Activated CD8-positive, alpha-beta memory T cell treated with anti-CD3 and anti-CD28 coated beads, Interleukin-2, amount 50 U/mL, for 48 hours (primary cell): ENCODE measurements around the gene TEX261.
"Not testable (repeated sequence)": the region's sequence is repeated elsewhere in the genome, so short reads cannot be mapped to it uniquely, and the experiment has no call there.

Source experiments
- DNase-seq: peaks from one replicate; pipeline ENCODE4 v3.0.0-alpha.2; 2020

Gene TEX261

DNA sequence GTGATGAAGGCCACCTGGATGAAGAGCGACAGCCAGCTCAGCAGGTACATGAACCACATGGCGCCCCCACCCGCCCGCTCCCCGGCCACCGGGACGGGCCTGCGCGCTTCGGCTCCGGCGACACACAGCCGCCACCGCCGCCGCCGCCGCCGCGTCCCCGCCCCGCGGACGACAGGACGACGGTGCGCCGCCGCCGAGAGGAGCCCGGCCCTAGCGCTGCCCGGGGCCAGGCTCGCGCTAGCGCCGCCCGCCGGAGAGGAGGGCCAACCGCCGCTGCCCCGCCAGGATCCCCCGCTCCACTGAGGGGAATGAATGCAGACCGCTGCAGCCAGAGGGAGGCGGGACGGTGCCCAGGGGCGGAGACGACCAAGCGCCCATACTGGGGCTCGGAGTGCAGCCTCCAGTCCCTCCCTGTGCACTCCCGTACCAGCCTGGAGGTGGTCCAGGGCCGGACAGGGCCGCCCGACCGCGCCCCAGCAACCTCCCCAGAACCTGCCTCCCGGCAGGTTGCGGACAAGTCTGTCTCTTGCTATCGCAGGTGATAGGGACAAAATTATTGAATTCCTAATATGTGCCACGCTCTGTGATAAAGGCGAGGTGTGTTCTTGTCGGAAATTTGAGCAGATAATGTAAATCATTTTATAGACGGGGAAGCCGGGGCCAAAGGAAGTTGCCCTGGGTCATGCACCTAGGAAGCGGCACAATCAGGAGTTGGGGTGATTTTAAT, at the start of gene TEX261:
Gene TEX261 (minus strand): TSS at position 175 of the 727 bp plus-strand sequence. CDS start 116 bp downstream, at position 59.
- DNase-seq, result peak; percentile 95

DNA sequence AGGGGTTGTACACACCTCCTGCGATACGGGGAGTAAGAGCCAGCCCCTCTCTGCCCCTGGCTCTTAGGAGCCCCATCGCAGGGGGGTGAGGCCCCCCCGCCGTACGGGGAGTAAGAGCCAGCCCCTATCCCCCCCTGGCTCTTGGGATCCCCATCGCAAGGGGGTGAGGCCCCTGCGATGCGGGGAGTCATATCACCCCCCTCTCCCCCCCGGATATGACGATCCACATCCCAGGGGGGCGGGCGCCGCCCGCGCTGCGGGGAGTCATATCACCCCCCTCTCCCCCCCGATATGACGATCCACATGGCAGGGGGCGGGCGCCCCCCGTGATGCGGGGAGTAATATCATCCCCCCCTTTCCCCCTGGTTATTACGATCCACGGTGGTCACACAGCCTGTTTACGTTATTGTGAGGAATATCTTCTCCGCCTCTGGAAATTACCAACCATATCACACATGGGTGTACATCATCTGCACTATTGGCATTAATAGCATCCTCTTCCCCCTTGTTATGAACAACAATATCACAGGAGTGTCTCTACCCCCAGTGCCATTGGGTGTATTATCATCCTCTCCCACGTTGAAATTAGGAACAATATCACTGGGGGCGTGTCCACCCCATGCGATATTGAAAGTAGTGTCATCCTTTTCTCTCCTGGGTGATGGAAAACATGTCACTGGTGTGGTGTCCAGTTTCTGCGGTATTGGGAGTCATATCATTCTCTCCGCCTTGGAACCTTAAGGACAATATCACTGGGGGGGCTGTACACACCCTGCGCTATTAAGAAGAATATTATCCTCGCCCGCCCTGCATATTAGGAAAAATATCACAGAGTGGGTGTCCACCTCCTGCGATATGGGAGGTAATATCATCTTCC, 49.1 kb upstream of the TEX261 start:
- DNase-seq, result no peak

DNA sequence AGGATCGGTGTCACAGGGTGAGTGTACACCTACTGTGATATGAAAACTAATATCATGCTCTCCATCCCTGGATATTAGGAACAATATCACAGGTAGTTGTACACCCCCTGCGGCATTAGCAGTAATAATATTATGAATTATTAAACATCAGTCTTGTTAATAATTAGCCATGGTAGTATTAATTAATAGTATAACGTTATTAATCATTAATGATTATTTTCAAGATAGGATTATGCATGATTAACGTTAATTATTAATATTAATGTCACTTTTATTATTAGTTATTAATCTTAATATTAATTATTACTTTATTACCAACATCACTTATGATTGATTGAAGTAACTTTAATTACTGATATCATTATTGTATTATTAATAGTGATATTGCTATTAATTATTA, 47.6 kb upstream of the TEX261 start:
- no peak for DNase-seq

DNA sequence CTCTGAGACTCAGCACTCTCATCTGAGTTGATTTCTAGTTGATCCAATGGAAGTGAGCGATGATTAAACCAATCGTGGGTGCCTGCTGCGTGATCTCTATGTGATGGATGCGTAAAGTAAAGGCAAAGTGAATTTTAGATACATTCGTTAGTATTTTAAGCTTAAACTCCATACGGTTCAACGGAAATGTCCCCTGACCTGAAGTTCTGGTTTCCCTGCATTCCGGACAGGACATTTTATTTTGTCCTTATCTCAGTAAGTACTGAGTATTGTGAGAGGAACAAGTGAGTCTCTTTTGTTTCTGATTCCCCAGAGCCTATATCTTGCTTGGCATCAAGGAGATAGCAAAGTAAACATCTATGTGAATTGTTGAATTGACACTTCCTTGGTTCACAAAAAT, 41.6 kb upstream of the TEX261 start:
- not testable (repeated sequence) for DNase-seq

DNA sequence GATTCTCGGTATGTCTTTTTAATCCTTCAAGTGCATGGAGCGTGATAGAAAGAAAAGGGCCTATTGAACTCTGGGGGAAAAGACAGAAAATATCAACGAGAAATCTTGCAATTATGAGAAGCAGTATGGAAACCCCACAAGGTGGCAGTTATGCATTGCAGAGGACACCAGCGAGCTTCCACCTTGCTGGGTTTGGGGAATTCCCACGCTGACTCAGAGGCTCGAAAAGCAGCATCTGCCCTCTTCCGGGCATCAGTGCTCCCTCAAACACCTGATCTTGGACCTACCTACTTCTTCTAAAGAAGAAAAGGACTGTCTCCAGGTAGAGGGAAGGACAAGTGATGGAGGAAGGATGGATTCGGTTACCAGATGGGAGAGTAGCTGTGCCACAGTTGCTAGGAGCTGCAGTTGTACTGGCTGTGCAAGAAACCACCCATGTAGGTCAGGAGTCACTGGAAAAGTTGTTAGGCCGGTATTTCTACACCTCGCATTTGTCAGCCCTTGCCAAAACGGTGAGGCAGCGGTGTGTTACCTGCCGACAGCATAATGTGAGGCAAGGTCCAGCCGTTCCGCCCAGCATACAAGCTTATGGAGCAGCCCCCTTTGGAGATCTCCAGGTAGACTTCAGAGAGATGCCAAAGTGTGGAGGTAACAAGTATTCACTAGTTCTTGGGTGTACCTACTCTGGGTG, 29.0 kb upstream of the TEX261 start:
- DNase-seq, result peak; percentile 72

DNA sequence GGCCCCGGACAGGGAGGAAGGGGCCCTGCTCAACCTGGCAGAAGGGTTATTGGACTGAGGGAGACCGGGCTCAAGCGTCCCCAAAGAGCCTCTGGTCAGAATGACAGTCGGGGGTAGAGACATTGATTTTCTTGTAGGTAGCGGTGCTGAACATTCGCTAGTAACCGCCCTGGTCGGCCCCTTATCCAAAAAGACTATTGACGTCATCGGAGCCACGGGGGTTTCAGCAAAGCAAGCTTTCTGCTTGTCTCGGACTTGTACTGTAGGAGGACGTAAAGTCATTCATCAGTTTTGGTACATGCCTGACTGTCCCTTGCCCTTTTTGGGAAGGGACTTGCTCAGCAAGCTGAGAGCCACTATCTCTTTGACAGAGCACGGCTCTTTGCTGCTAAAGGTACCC, 26.7 kb upstream of the TEX261 start:
- DNase-seq, result not testable (repeated sequence)

DNA sequence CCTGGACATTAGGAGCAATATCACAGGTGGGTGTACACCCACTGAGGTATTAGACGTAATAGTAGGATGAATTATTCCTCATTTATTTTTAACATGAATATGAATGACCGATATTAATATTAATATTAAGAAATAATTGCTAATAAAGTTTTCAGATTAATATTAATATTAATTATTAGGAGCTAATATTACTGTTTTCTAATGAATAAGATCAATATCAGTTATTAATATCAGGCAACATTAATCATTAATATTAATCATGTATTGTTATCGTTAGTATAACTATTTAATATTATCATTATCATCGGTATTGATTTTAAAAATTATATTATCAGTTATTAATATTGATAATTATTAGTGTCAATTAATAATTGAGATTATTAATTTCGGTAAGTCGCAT, 25.3 kb upstream of the TEX261 start:
- DNase-seq, result not testable (repeated sequence)

DNA sequence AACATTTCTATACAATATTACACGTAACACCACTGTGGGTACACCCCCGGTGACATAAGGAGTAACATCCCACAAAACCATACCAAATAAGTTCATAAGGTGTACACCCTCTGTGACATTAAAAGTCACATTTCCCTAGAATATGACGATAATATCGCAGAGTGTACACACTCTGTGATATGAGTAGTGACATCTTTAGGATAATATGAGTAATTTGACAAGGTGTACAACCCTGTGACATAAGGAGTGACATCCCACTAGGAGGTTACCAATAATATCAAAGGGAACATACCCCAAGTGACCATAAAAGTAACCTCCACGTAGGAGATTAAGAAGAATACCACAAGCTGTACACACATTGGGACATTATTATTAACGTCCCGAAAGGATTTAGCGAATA, 24.0 kb upstream of the TEX261 start:
- no peak for DNase-seq

DNA sequence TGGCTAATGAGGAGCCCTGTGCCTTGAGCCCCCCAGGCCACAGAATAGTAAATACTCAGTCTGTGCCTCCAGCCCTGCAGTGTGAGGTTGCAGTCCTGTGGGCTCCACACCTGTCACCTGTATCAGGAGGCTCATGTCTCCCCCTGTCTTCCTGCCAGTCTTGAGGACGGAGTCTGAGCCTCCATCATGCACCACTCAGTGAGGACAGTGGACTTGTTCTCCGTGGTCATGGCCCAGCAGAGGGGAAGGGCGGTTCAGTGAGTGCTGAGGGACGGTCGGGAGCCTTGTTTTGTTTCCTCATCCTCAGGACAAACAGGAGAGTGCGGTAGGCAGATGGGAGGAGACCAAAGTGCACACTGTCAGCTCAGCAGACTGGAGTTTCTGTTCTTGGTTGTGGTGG, 17.1 kb upstream of the TEX261 start:
- not testable (repeated sequence) for DNase-seq

DNA sequence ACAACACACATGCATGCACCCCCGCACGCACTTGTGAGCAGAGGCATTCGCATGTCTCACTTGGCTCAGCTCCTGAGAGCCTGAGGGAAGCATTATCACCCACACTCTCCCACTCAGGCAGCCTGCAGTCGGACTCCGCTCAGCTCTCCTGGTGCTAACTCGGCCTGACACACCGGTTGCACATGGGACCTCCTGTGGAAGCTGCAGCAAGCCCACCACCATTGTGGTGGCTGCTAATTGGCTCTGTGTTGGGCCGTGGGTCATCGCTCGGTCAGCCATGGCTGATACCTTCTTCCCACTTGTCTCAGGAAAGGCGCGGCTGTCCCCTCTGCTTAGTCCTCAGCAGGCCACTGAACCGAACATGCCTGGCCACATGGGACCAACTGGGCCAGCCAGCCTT, 13.7 kb upstream of the TEX261 start:
- DNase-seq, result no peak

DNA sequence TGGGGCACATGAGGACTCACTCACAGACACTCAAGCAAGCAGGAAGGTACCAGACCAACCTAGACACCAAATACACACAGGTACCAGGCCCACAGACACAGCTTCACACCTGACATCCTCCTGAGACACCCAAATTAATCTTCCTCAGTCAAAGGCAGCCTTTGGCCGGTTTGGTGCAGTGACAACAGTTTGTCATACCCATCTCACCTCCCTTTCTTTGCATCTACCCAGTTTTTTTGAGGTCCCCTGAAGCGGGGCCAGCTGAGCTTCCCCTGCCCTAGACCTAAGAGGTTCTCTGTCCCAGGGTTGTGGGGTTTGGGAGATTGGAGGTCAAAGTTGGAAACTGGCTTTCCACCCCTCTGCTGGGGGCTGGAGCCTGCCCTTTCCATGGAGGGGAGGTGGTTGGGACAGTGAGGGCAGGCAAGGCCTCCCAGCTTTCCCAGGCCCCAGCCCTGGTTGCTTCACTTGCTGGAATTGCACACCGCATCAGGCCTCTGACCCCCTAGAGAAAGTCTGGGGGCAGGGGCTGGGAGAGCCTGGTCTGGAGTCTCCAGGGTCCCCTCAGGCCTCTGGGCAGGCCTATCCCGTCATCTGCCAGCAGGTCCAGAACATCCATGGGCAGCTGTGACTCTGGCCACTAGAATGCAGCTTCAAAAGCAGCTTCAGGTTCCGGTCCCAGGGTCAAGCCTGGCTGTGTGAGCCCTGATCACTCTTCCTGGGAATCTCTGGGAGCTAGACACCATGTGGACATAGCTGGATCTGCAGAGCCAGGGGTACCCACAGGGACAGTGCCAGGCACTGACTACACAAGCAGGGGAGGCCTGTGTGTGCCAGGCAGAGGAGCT, 12.5 kb upstream of the TEX261 start:
- DNase-seq, result no peak

DNA sequence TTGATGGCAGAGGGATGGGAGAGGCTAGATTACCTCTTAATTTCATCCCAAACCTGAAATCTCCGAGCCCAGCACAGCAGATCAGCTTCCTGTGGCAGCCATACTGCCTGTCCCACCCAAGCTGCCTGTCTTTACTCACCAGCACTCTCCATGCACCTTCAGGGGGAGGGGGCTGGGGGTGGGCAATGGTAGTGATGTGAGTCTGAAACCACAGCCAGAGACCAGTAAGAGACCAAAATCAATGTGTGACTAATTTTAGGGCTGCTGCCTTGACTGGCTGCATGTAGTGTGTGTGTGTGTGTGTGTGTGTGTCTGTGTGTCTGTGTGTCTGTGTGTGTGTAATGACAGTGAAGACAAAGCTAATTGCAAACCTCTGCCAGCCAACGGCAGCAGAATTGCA, 11.7 kb upstream of the TEX261 start:
- DNase-seq, result no peak

DNA sequence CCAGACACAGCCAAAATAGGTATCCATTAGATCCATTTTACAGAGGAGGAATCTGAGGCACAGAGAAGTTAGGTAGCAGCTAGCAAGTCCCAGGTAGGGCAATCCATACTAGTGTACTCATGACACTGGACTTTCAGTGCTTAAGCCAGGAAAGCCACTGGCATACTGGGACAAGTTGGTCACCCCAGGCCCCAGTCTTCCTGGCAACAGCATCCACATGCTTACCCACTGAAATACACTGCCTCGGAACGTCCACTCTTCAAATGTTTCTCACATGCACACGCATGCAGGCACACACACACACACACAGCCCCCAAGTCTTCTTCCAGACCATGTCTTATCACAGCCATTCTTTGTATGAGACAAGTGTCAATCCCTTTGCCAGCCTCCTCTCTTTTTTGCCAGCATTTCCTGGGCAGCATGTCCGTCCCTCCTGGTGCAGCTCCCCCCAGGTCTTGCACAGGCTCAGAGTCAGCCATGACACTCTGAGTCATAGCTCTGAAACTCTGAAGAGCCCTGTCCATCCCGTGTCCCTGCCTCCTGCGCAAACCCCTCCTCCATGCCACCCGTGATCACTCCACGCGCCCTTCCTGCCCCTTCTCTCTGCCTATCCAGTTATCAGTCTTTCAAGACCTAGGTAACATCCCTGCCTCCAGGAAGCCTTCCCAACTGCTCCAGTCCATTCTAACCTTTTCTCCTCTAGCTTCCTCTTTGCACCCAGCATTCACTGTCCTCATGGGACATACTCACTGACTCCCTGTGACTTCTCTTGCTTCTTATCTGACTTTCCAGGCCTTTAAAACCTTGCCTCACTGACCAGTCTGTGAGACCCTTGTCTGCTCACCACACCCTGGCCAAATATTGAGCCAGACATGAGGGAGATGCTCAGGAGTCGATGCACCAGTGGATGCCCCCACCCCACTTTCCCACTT, 10.9 kb upstream of the TEX261 start:
- DNase-seq, result no peak

DNA sequence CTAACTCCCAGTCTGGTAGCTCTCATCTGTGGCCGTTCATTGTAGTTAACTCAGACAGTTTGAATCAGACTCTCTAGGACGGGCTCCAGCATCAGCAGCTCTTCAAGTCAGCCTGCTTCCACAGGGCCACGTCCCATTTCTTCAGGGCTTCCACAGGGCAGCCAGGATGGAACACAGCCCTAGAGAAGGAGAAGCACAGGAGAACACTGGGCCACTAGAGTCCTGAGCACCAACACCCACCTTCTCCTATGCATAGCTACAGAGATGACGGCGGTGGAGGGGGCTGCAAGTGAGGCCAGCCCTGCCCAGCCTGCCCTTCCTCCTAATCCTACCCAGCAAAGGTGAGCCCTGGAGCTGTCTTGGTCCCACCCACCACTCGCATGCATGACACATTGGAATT, 10.2 kb upstream of the TEX261 start:
- no peak for DNase-seq

DNA sequence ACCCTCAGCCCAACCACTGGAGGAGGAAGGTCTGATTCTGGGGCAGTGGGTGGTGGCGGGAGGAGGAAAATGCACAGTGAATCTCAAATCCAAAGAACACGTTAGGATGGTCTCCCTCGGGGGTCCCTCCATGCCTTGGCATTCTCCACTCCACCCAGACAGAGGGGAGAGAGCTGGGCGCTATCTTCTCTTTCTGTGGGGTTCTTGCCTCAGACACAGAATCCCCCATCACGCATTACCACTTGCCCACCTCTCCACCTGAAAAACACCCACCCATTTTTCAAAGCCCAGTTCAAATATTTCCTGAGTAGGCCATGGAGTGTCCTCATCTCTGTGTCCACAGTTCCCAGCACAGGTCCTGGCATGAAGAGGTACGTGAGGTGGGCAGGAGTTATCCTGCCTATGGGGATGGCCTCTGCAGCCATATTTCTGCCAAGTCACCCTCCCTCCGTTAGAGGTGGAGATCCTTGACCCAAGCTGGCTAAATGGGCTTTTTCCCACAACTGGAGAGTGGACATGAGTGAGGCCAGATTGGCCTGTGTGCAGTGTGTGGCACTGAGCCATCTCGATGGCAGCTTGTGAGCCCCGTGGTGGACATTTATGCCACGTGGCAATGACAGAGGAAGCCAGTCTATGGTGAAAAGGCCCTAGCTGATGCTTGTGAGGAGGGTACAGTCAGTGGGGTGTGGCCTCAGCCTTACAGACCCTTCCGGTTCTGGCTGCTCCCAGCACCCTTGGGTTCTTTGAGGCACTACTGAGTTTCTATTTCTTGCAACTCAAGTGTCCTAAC, 9.5 kb upstream of the TEX261 start:
- no peak for DNase-seq

DNA sequence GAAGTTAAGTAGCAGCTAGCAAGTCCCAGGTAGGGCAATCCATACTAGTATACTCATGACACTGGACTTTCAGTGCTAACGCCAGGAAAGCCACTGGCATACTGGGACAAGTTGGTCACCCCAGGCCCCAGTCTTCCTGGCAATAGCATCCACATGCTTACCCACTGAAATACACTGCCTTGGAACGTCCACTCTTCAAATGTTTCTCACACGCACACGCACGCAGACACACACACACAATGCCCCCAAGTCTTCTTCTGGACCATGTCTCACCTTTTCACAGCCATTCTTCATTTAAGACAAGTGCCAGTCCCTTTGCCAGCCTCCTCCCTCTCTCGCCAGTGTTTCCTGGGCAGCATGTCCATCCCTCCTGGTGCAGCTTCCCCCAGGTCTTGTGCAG, 8.7 kb upstream of the TEX261 start:
- DNase-seq, result no peak

DNA sequence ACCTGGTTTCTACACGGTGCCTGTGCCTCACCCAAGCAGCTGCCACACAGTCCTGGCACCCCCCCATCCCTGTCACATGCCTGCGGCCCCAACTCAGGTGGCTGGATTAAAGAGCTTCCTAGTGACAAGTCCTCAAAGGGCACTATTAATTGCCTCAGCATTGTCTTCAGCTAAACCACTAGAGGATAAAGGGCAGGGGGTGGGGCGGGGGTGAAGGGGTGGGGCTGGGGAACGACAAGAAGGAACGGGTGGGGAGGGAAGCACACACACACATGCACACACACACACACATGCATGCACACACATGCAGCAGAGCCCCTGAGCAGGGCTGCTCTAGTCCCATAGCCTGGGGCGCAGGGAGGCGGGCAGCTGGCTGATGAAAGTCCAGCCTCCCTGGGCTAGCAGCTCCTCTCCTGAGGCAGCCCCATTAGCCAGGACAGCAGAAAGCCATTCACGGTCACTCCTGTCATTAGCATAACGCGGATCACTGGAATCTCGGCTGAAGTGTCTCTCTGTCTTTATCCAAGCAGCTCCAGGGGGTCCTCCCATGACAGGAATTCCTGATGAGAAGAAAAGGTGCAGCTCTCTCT, 7.4 kb upstream of the TEX261 start:
- DNase-seq, result no peak

DNA sequence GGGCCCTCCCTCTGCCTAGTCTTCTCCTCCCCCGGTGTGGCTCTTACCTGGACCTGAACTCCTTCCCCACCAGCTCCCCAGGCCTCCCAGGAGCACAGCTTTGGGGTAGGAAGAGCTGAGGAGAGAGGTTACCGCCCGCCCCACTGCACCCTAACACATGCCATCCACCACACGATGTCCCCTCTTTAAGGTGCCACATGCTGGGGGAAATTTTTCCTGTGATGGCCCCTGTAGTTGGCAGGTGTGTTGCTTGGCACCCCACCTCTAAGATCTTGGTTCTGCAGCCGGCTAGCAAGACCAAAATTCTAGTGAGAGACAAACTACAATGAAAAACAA, 6.9 kb upstream of the TEX261 start:
- DNase-seq, result no peak

DNA sequence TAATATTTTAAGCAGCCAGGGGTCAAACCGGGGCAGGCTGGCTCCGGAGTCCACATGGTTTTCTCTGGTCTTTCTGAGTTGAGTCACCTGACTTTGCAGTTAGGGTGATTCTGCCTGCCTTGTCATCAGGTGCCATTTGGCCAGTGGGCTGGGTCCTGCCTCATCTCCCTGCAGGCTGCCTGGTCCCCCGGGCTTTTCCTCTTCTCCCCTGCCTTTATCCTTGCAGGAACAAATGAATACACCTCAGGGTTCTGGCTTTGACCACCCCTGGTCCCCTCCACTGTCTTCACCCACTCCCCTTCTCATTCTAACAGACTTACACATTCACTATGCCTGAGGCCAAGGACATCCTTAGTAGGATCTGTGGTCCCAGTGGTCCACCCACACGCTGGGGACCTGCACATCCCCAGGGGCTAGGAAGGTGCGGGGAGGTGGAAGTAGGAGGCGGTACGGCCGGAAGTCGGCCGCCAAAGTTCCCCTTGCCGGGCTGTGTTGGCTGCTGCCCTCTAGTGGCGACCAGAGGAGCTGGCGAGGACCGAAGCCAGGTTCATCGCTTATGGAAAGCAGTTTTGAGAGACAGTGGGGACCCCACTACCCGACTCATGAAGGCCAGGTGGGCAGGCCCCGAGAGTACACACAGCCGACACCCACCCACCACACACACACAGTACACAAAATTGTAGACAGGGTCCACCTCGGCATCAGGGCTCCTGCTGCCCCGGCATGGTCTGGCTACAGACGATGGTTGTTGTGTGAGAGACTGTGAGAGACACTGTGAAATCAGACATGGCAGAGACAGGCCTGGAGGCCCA, 6.3 kb upstream of the TEX261 start:
- DNase-seq, result peak; percentile 91

DNA sequence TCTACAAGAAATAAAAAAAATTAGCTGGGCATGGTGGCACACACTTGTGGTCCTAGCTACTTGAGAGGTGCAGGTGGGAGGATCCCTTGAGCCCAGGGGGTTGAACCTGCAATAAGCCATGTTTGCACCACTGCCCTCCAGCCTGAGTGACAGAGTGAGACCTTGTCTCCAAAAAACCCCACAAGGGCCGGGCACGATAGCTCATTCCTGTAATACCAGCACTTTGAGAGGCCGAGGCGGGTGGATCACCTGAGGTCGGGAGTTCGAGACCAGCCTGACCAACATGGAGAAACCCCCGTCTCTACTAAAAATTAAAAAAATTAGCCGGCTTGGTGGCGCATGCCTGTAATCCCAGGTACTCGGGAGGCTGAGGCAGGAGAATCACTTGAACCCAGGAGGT, 5.3 kb upstream of the TEX261 start:
- DNase-seq, result peak; percentile 48
